ENCODE results near the gene UBE2S. TPM values are rescaled to one million over a fixed set of nuclear protein-coding genes. Genes with fewer than 3 reads are reported as not detected.
A peak's percentile ranks its signal among the peaks of the same experiment; 100 is the strongest.
"Not testable (repeated sequence)": the region's sequence is repeated elsewhere in the genome, so short reads cannot be mapped to it uniquely, and the experiment has no call there.

The UBE2S gene
- total RNA-seq, 1 donor from 2014 or later = 77.0 TPM

- no peak for TF ChIP-seq CTCF (IDR thresholded peaks at IDR 0.05; ENCODE audit: unreplicated experiment)
- Mint-ChIP-seq H3K36me3 (no peaks in the 10 kb centered on the region), H3K27me3 (ENCODE audit: low read depth) (peaks cover 32% of the 10 kb centered on the region), H3K4me3 (no peak overlapping the region), H3K27ac (no peak overlapping the region), H3K4me1 (no peaks in the 10 kb centered on the region), H3K9me3 (no peaks in the 10 kb centered on the region)
- DNase-seq (ENCODE audit: low spot score in 2 of 2, unreplicated experiment in 2 of 2) = no peak
These were observed 11.5 kb upstream of the UBE2S start for GRCh38 chr19:55419103-55419502.

GRCh38 chr19:55418185-55418584 is 10.6 kb upstream of the UBE2S start:
- DNase-seq (ENCODE audit: low spot score in 2 of 2, unreplicated experiment in 2 of 2) = peak; percentile 38 to 71
- Mint-ChIP-seq H3K27me3 (ENCODE audit: low read depth) (peaks cover 27% of the 10 kb centered on the region), H3K9me3 (no peaks in the 10 kb centered on the region), H3K4me1 (no peaks in the 10 kb centered on the region), H3K27ac (no peak overlapping the region), H3K36me3 (no peaks in the 10 kb centered on the region), H3K4me3 (no peak overlapping the region)
- TF ChIP-seq CTCF (IDR thresholded peaks at IDR 0.05; ENCODE audit: unreplicated experiment) = peak; percentile 47

- H3K27me3 Mint-ChIP-seq (ENCODE audit: low read depth) = peaks cover 15% of the 10 kb centered on the region
- peaks cover 10% of the 10 kb centered on the region for H3K36me3 Mint-ChIP-seq
- DNase-seq (ENCODE audit: low spot score in 2 of 2, unreplicated experiment in 2 of 2) = no peak
- H3K4me3 Mint-ChIP-seq = no peak overlapping the region
- no peak overlapping the region for H3K27ac Mint-ChIP-seq
- H3K9me3 Mint-ChIP-seq = peaks cover 9% of the 10 kb centered on the region
- TF ChIP-seq CTCF (IDR thresholded peaks at IDR 0.05; ENCODE audit: unreplicated experiment) = no peak
- peaks cover 20% of the 10 kb centered on the region for H3K4me1 Mint-ChIP-seq
These were observed 2.6 kb upstream of the UBE2S start for GRCh38 chr19:55410168-55410567.

- DNase-seq (ENCODE audit: low spot score in 2 of 2, unreplicated experiment in 2 of 2); H3K36me3 Mint-ChIP-seq; H3K4me3 Mint-ChIP-seq; H3K9me3 Mint-ChIP-seq: not testable (repeated sequence)
- peak overlapping the region; percentile 77 for H3K27ac Mint-ChIP-seq
- peaks cover 20% of the 10 kb centered on the region for H3K4me1 Mint-ChIP-seq
- peaks cover 14% of the 10 kb centered on the region for H3K27me3 Mint-ChIP-seq (ENCODE audit: low read depth)
These were observed 1.6 kb upstream of the UBE2S start for GRCh38 chr19:55409179-55409578.

DNA sequence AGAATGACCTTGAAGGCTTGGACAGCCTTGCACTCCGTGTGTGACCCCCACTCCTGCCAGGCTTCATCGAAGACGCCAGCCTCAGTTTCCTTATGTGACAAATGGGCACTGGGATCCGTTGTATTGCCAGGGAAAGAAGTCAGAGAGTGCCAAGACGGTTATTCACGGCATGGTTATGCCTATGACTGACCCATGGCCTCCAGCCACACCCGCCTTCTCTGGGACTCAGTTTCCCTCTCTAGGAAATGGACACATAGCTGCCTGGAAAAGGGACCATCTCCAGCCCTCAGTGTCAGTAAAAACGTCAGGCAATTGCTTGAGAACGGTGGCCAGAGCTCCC is 915 bp upstream of the UBE2S start:
- peaks cover 14% of the 10 kb centered on the region for H3K36me3 Mint-ChIP-seq
- DNase-seq (ENCODE audit: low spot score in 2 of 2, unreplicated experiment in 2 of 2) = no peak
- H3K27ac Mint-ChIP-seq = peak overlapping the region; percentile 97
- H3K9me3 Mint-ChIP-seq = peaks cover 9% of the 10 kb centered on the region
- TF ChIP-seq CTCF (IDR thresholded peaks at IDR 0.05; ENCODE audit: unreplicated experiment) = no peak
- peaks cover 14% of the 10 kb centered on the region for H3K27me3 Mint-ChIP-seq (ENCODE audit: low read depth)
- H3K4me1 Mint-ChIP-seq = peaks cover 20% of the 10 kb centered on the region
- peak overlapping the region; percentile 88 for H3K4me3 Mint-ChIP-seq

- Mint-ChIP-seq H3K36me3 (peaks cover 18% of the 10 kb centered on the region), H3K4me3 (peak overlapping the region; percentile 88), H3K27ac (peak overlapping the region; percentile 97), H3K27me3 (ENCODE audit: low read depth) (peaks cover 11% of the 10 kb centered on the region), H3K4me1 (peaks cover 20% of the 10 kb centered on the region), H3K9me3 (peaks cover 9% of the 10 kb centered on the region)
- DNase-seq (ENCODE audit: low spot score in 2 of 2, unreplicated experiment in 2 of 2) = peak; percentile 97 to 98
- TF ChIP-seq CTCF (IDR thresholded peaks at IDR 0.05; ENCODE audit: unreplicated experiment) = peak; percentile 2
These were observed 378 bp upstream of the UBE2S start for GRCh38 chr19:55407800-55408532.

Measured in mesothelial cell of epicardium (in vitro differentiated cells).